SU-DHL-6 (cell line): ENCODE measurements around the gene SLC9A1.

ENCODE experiments used
- H2AFZ ChIP-seq: fragments of 200-600 bp; sonication (generic); 2 replicates; pipeline ENCODE4 v1.6.1; 2014; ENCODE audit warnings: low read depth, mild to moderate bottlenecking, moderate library complexity, mixed read lengths, antibody characterized with exemption, low read length; ENCODE audit not compliant: severe bottlenecking
- H3F3A ChIP-seq: fragments of 200-600 bp; shearing (Covaris generic); 2 replicates; pipeline ENCODE4 v1.6.0; 2016; ENCODE audit warnings: antibody characterized with exemption, mild to moderate bottlenecking; ENCODE audit not compliant: insufficient read depth
- H3K27ac ChIP-seq: fragments of 200-600 bp; sonication (generic); 2 replicates; pipeline ENCODE4 v1.5.1; 2016; ENCODE audit warnings: low read depth, mild to moderate bottlenecking, low read length, moderate library complexity, mixed read lengths
- H3K27me3 ChIP-seq: fragments of 200-600 bp; sonication (generic), shearing (Covaris generic); 2 replicates; pipeline ENCODE4 v1.6.0; 2014; ENCODE audit warnings: mild to moderate bottlenecking, low read length
- H3K36me3 ChIP-seq: fragments of 200-600 bp; sonication (generic); 2 replicates; pipeline ENCODE4 v1.6.1; 2014; ENCODE audit warnings: mild to moderate bottlenecking, low read length, mixed read lengths
- H3K4me2 ChIP-seq: fragments of 300-600, 200-600 bp; shearing (Covaris generic), sonication (generic); 2 replicates; pipeline ENCODE4 v1.6.0; 2014; ENCODE audit warnings: low read length, low read depth, mild to moderate bottlenecking; ENCODE audit not compliant: poor library complexity, severe bottlenecking
- H3K4me3 ChIP-seq: fragments of 200-600 bp; sonication (generic); 2 replicates; pipeline ENCODE4 v1.5.1; 2014; ENCODE audit warnings: antibody characterized with exemption, low read length, mild to moderate bottlenecking, mixed read lengths; ENCODE audit not compliant: insufficient read depth, poor library complexity, severe bottlenecking
- H3K79me2 ChIP-seq: fragments of 200-600 bp; sonication (generic); 2 replicates; pipeline ENCODE4 v1.6.1; 2014; ENCODE audit warnings: mild to moderate bottlenecking, low read length, moderate library complexity; ENCODE audit not compliant: insufficient read depth
- H3K9ac ChIP-seq: fragments of 200-600 bp; sonication (generic); 2 replicates; pipeline ENCODE4 v1.7.0; 2014; ENCODE audit warnings: mild to moderate bottlenecking, low read length
- H3K9me2 ChIP-seq: fragments of 200-600 bp; sonication (generic); replicated peaks from 2 replicates; pipeline ENCODE4 v1.6.1; 2014; ENCODE audit warnings: low read length; ENCODE audit not compliant: insufficient read depth
- H3K9me3 ChIP-seq: fragments of 200-600 bp; sonication (generic); 2 replicates; pipeline ENCODE4 v1.6.1; 2014; ENCODE audit warnings: low read length, mixed read lengths; ENCODE audit not compliant: insufficient read depth
- H4K20me1 ChIP-seq: fragments of 200-600 bp; sonication (generic); 2 replicates; pipeline ENCODE4 v1.6.1; 2014; ENCODE audit warnings: low read depth, mild to moderate bottlenecking, antibody characterized with exemption, low read length, moderate library complexity, mixed read lengths
- CTCF ChIP-seq: fragments of 200-600 bp; sonication (generic); IDR thresholded peaks from one replicate; pipeline ENCODE4 v1.5.1; 2017; ENCODE audit warnings: antibody characterized with exemption, mild to moderate bottlenecking, low read length, moderate library complexity; ENCODE audit not compliant: insufficient read depth, poor library complexity, severe bottlenecking
- EZH2phosphoT487 ChIP-seq: fragments of 200-600 bp; sonication (generic), shearing (Covaris generic); conservative IDR thresholded peaks from 2 replicates; pipeline ENCODE4 v1.6.1; 2018; ENCODE audit warnings: mild to moderate bottlenecking, antibody characterized with exemption, low read length, moderate library complexity, mixed read lengths

The SLC9A1 gene

DNA sequence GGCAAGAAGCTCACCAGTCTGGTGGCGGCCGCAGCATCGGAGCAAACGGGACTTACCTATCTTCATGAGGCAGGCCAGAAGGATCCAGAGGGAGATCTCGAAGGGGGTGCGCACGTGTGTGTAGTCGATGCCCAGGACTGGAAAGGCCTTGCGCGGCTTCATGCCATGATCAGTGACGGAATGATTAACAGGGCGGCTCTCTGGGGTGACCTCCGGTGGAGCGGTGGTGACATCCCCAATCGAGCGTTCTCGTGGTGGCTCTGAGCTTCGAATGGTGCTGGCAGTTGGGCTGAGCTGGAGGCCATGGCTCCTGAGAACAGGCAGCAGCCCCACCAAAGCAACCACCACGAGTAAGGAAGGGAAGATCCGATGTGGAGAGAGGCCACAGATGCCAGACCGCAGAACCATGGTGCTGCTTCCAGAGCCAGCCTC lies 982 bp downstream of the SLC9A1 start:
- H3K27me3 ChIP-seq = no peaks in the 10 kb centered on the region
- peak overlapping the region; percentile 83 for H3K4me3 ChIP-seq
- no peak overlapping the region for H2AFZ ChIP-seq
- no peaks in the 10 kb centered on the region for H3K9me2 ChIP-seq
- TF ChIP-seq EZH2phosphoT487 (no peak), CTCF (no peak)
- no peaks in the 10 kb centered on the region for H3K9me3 ChIP-seq
- H3F3A ChIP-seq = no peaks in the 10 kb centered on the region
- H3K27ac ChIP-seq = no peak overlapping the region
- peak overlapping the region; percentile 89 for H3K9ac ChIP-seq
- H3K79me2 ChIP-seq = no peaks in the 10 kb centered on the region
- peak overlapping the region; percentile 94 for H3K4me2 ChIP-seq
- no peaks in the 10 kb centered on the region for H3K36me3 ChIP-seq
- no peaks in the 10 kb centered on the region for H4K20me1 ChIP-seq

DNA sequence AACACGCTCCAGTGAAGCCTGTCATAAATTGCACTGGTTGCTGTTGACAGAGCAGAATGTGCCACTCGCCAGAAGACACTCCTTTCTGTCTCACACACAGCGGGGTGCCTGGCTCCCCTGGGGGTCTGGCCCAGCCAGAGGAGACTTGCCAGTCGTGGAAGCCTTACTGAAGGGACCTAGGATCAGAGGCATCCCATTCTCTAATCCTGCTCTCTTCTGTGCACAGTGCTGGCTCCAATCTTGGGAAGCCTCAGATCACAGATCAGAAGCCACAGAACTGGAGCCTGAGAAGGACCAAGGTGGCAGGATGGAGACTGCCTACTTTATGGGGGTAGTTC lies 1.4 kb downstream of the SLC9A1 start:
- no peak overlapping the region for H2AFZ ChIP-seq
- TF ChIP-seq EZH2phosphoT487 (no peak), CTCF (no peak)

DNA sequence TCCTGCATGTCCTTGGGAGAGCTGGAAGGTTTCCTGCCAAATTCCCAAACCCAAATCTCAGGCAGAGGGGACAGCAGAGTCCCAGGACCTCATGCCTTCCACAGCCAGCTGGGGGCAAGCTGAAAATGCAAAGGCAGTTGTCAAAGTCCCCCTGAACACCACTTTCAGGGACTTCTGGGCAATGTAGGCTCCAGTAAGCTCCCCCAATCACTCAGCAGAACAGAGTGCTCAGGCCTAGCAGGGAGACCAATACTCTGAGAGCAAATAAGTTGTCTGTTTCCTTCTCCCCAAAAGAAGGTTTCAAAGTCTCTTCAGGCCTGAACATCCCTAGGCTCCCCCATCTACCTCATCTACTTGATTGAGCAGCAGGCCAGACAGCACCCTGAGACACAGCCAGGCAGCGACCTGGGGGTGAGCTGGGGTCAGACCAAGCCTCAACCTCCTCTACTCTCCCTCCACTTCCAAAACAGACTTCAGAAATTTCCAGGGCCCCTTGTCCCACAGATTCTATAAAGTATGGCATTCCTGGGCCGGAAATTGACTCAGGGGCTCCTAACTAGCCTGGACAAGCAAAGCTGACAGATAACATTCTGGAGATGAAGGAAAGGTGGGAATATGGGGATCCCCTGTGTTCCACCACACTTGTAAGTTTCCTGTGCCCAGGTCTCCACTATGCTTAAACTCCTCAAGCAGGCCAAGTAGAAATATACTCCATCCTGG lies 1.9 kb downstream of the SLC9A1 start:
- TF ChIP-seq EZH2phosphoT487 = no peak
- no peak for TF ChIP-seq CTCF
- no peaks in the 10 kb centered on the region for H3K36me3 ChIP-seq
- H3K4me2 ChIP-seq = peak overlapping the region; percentile 94
- no peaks in the 10 kb centered on the region for H3K27me3 ChIP-seq
- H3K9ac ChIP-seq = peak overlapping the region; percentile 89
- H4K20me1 ChIP-seq = no peaks in the 10 kb centered on the region
- H3K9me3 ChIP-seq = no peaks in the 10 kb centered on the region
- no peak overlapping the region for H3K27ac ChIP-seq
- H2AFZ ChIP-seq = no peak overlapping the region
- H3F3A ChIP-seq = no peaks in the 10 kb centered on the region
- no peaks in the 10 kb centered on the region for H3K79me2 ChIP-seq
- no peak overlapping the region for H3K4me3 ChIP-seq
- H3K9me2 ChIP-seq = no peaks in the 10 kb centered on the region

More for the DNA sequence above, 1.4 kb downstream of the SLC9A1 start:
- Histone ChIP-seq H3K9me3 (no peaks in the 10 kb centered on the region), H3K36me3 (no peaks in the 10 kb centered on the region), H3F3A (no peaks in the 10 kb centered on the region), H3K27me3 (no peaks in the 10 kb centered on the region), H4K20me1 (no peaks in the 10 kb centered on the region), H3K9me2 (no peaks in the 10 kb centered on the region), H3K79me2 (no peaks in the 10 kb centered on the region), H3K9ac (peak overlapping the region; percentile 89), H3K27ac (no peak overlapping the region), H3K4me2 (peak overlapping the region; percentile 94), H3K4me3 (peak overlapping the region; percentile 83)
